ENCODE results near the gene LMOD1.

Gene LMOD1

DNA sequence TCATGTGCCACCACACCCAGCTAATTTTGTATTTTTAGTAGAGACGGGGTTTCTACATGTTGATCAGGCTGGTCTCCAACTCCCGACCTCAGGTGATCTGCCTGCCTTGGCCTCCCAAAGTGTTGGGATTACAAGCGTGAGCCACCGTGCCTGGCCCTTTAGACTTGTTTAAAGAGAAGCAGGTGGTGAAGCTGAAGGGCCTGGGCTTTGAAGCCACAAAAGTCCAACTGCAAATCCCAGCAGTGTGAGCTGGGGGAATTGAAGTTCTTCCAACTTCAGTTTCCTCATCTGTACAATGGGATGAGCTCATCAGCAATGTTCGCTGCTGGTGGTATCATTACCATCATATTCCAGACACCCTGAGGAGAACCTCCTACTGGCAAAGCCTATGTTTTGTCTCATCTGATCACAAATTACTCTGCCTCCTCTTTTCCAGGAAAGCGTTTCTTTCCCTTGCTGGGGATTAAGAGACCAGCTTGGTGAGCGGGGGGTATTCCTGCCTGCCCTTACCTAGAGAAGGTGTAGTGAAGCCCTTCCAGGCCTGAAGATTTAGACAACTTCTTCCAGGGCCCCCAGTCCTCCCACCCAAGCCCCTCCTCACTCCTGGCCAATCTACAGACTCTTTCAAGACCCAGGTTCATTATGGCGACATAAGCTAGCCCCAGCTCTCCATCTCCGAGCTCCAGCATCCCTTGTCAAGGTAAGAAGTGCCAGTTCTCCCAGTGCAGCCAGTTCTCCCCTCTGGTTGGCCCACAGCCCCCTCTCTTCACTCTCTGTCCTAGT is 60.1 kb downstream of the LMOD1 start:
- Histone ChIP-seq H3K4me1 (ENCODE audit: low read length) (peaks cover 26% of the 10 kb centered on the region), H3K27ac (ENCODE audit: low read length) (no peak overlapping the region), H3K9me3 (ENCODE audit: insufficient read depth, low read length) (no peaks in the 10 kb centered on the region), H3K4me3 (ENCODE audit: low read length) (no peak overlapping the region), H3K27me3 (ENCODE audit: low read depth, low read length) (peaks cover 14% of the 10 kb centered on the region; the same call in 1 of the 2 replicates), H3K36me3 (replicated peaks; ENCODE audit: low read depth, low read length) (no peaks in the 10 kb centered on the region), H3K9ac (ENCODE audit: low read length) (no peak overlapping the region), H4K20me1 (ENCODE audit: insufficient read depth, low read length) (0 out of 2 replicates have a peak, but pooled peaks cover 2% of the 10 kb centered on the region), H2AFZ (ENCODE audit: low read depth, low read length) (no peak overlapping the region), H3K79me2 (ENCODE audit: low read length) (no peaks in the 10 kb centered on the region), H3K4me2 (ENCODE audit: low read length) (no peak overlapping the region)
- TF ChIP-seq, protein P1, sequence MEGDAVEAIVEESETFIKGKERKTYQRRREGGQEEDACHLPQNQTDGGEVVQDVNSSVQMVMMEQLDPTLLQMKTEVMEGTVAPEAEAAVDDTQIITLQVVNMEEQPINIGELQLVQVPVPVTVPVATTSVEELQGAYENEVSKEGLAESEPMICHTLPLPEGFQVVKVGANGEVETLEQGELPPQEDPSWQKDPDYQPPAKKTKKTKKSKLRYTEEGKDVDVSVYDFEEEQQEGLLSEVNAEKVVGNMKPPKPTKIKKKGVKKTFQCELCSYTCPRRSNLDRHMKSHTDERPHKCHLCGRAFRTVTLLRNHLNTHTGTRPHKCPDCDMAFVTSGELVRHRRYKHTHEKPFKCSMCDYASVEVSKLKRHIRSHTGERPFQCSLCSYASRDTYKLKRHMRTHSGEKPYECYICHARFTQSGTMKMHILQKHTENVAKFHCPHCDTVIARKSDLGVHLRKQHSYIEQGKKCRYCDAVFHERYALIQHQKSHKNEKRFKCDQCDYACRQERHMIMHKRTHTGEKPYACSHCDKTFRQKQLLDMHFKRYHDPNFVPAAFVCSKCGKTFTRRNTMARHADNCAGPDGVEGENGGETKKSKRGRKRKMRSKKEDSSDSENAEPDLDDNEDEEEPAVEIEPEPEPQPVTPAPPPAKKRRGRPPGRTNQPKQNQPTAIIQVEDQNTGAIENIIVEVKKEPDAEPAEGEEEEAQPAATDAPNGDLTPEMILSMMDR (IDR thresholded peaks at IDR 0.05; ENCODE audit: low read depth, low read length), result no peak
- TF ChIP-seq EZH2phosphoT487 (IDR thresholded peaks at IDR 0.05; ENCODE audit: low read depth), result no peak

DNA sequence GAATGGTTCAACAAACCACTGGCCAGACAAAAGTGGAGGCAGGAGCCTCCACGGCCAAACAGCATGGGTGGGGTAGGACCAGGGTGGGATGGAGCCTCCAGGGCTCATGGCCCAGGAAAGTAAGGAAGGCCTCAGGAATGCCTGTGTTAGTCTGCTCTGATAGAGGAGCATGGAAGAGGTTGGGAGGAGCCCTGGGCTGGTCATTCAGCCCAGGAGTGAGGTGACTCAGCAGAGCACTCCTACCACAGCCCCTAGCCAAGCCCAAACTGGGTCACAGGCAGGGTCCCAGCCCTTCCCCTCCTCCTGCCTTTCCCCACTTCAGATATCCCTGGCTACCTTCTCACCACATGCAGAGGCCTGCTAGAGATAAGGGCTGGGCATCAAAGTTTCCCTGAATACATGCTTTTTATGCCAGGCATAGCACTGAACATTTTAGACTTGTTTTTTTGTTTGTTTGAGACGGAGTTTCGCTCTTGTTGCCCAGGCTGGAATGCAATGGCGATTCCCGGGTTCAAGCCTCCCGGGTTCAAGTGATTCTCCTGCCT is 60.7 kb downstream of the LMOD1 start:
- H3K9me3 ChIP-seq (ENCODE audit: insufficient read depth, low read length), result no peaks in the 10 kb centered on the region

DNA sequence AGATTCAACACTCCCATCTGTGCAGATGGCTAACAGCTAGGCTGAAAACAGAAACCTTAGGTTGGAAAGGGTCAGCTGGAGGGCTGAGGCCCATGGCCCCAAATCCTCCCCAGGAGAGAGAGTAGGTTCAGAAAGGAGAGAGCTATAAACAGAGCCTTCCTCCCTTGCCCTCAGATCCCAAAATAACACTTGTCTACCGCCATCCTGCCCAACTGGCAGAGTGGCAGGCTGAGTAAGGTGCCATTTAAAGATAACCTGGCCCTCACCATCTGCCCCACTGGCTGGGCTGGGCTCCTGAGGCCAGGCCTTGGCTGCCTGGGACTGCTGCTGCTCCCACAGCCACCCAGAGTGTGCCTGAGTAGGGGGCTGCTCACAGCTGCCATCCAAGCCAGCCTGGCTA is 61.9 kb downstream of the LMOD1 start:
- H3K9me3 ChIP-seq (ENCODE audit: insufficient read depth, low read length), result no peaks in the 10 kb centered on the region
- peaks cover 5% of the 10 kb centered on the region for H3K36me3 ChIP-seq (replicated peaks; ENCODE audit: low read depth, low read length)
- H3K27ac ChIP-seq (ENCODE audit: low read length), result no peak overlapping the region
- no peak overlapping the region for H3K9ac ChIP-seq (ENCODE audit: low read length)
- TF ChIP-seq EZH2phosphoT487 (IDR thresholded peaks at IDR 0.05; ENCODE audit: low read depth), result no peak
- TF ChIP-seq, protein P1 (IDR thresholded peaks at IDR 0.05; ENCODE audit: low read depth, low read length), result no peak
- no peaks in the 10 kb centered on the region for H3K79me2 ChIP-seq (ENCODE audit: low read length)
- no peak overlapping the region for H3K4me3 ChIP-seq (ENCODE audit: low read length)
- peaks cover 10% of the 10 kb centered on the region; the same call in 1 of the 2 replicates for H3K27me3 ChIP-seq (ENCODE audit: low read depth, low read length)
- peaks cover 28% of the 10 kb centered on the region for H3K4me1 ChIP-seq (ENCODE audit: low read length)
- H4K20me1 ChIP-seq (ENCODE audit: insufficient read depth, low read length), result 0 out of 2 replicates have a peak, but pooled peaks cover 2% of the 10 kb centered on the region
- H3K4me2 ChIP-seq (ENCODE audit: low read length), result no peak overlapping the region
- no peak overlapping the region for H2AFZ ChIP-seq (ENCODE audit: low read depth, low read length)

More for the DNA sequence above, 60.7 kb downstream of the LMOD1 start:
- Histone ChIP-seq H3K4me1 (ENCODE audit: low read length) (peaks cover 28% of the 10 kb centered on the region), H3K9ac (ENCODE audit: low read length) (no peak overlapping the region), H4K20me1 (ENCODE audit: insufficient read depth, low read length) (0 out of 2 replicates have a peak, but pooled peaks cover 2% of the 10 kb centered on the region), H3K36me3 (replicated peaks; ENCODE audit: low read depth, low read length) (no peaks in the 10 kb centered on the region), H3K79me2 (ENCODE audit: low read length) (no peaks in the 10 kb centered on the region), H3K27me3 (ENCODE audit: low read depth, low read length) (peaks cover 13% of the 10 kb centered on the region; the same call in 1 of the 2 replicates), H3K27ac (ENCODE audit: low read length) (no peak overlapping the region), H3K4me2 (ENCODE audit: low read length) (no peak overlapping the region), H2AFZ (ENCODE audit: low read depth, low read length) (no peak overlapping the region), H3K4me3 (ENCODE audit: low read length) (no peak overlapping the region)
- TF ChIP-seq EZH2phosphoT487 (IDR thresholded peaks at IDR 0.05; ENCODE audit: low read depth), result no peak
- TF ChIP-seq, protein P1 (IDR thresholded peaks at IDR 0.05; ENCODE audit: low read depth, low read length), result no peak

DNA sequence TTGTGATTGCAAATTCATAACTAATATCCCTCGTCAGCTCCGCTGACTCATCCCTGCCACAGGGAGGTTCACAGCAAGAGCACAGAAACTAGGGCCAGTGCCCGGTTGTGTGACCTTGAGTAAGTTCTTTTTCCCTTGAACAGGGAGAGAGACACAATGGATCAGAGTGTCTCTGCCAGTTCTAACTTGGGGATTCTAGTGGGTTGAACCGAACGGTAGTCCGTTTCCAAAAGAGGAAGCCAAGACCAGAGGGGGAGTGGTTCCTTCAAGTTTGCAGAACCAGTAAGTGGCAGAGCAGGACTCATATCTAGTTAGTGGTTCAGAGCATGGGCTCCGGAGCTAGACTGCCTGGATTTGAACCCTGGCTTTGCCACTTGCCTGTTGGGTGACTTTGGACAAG is 62.6 kb downstream of the LMOD1 start:
- Histone ChIP-seq H3K36me3 (replicated peaks; ENCODE audit: low read depth, low read length) (peaks cover 12% of the 10 kb centered on the region), H2AFZ (ENCODE audit: low read depth, low read length) (no peak overlapping the region)

More for the DNA sequence above, 62.6 kb downstream of the LMOD1 start:
- Histone ChIP-seq H3K9ac (ENCODE audit: low read length) (no peak overlapping the region), H3K79me2 (ENCODE audit: low read length) (no peaks in the 10 kb centered on the region), H3K27me3 (ENCODE audit: low read depth, low read length) (peaks cover 10% of the 10 kb centered on the region; the same call in 1 of the 2 replicates), H3K4me3 (ENCODE audit: low read length) (peak overlapping the region; percentile 29), H3K4me2 (ENCODE audit: low read length) (peak overlapping the region; percentile 47), H3K9me3 (ENCODE audit: insufficient read depth, low read length) (no peaks in the 10 kb centered on the region), H3K4me1 (ENCODE audit: low read length) (peaks cover 28% of the 10 kb centered on the region), H3K27ac (ENCODE audit: low read length) (no peak overlapping the region), H4K20me1 (ENCODE audit: insufficient read depth, low read length) (0 out of 2 replicates have a peak, but pooled peaks cover 2% of the 10 kb centered on the region)
- TF ChIP-seq, protein P1 (IDR thresholded peaks at IDR 0.05; ENCODE audit: low read depth, low read length), result no peak
- TF ChIP-seq EZH2phosphoT487 (IDR thresholded peaks at IDR 0.05; ENCODE audit: low read depth), result no peak
